GM12873 (cell line): ENCODE results near the gene TMEM72.

Experiments
- TF ChIP-seq, protein P1 (sequence below): IDR thresholded peaks from 2 replicates; pipeline ENCODE4 v1.5.1; 2012; ENCODE audit warnings: low read depth, mild to moderate bottlenecking, moderate library complexity, low read length, control low read depth; ENCODE audit not compliant: insufficient read depth; ENCODE audit errors: missing control alignments

Gene TMEM72

GRCh38 chr10:44902941-44903545 is 8.1 kb upstream of the TMEM72 start:
- TF ChIP-seq, protein P1, sequence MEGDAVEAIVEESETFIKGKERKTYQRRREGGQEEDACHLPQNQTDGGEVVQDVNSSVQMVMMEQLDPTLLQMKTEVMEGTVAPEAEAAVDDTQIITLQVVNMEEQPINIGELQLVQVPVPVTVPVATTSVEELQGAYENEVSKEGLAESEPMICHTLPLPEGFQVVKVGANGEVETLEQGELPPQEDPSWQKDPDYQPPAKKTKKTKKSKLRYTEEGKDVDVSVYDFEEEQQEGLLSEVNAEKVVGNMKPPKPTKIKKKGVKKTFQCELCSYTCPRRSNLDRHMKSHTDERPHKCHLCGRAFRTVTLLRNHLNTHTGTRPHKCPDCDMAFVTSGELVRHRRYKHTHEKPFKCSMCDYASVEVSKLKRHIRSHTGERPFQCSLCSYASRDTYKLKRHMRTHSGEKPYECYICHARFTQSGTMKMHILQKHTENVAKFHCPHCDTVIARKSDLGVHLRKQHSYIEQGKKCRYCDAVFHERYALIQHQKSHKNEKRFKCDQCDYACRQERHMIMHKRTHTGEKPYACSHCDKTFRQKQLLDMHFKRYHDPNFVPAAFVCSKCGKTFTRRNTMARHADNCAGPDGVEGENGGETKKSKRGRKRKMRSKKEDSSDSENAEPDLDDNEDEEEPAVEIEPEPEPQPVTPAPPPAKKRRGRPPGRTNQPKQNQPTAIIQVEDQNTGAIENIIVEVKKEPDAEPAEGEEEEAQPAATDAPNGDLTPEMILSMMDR, result no peak

DNA sequence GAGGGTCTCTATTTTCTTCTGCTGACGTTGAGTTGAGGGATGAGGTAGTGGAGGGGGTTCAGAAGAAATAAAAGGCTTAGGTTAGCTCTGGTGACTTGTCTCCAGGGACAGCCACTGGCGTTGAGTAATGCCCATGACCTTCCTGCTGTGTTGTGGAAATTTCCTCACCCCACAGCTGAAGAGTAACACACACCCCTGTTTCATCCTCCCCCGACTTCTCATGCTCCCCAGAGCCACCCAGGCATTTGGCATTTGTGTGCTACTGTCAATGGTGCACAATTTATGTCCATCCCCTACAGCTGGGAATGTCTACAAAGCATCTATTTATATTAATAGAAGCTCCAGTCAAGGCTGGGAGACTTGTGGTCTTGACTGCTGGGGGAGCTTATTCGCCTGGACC is 4.7 kb upstream of the TMEM72 start:
- TF ChIP-seq, protein P1, result no peak

DNA sequence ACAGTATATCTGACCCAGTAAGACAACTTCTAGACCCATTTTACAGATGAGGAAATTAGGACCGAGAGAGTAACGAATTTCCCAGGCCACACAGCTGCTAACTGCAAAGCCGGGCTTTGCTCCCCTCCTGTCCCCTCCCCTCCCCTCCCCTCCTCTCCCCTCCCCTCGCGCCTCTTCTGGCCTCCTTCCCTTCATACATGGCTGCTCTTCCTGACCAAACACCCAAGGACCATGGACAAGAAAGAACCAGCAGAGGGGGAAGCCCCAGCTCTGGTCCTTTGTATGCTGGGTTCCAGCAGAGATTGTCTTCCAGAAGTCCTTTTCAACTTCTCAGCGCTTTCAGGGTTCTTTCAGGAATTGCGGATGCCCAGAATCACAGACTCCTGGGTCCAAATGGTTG is 3.6 kb upstream of the TMEM72 start:
- TF ChIP-seq, protein P1, result no peak

DNA sequence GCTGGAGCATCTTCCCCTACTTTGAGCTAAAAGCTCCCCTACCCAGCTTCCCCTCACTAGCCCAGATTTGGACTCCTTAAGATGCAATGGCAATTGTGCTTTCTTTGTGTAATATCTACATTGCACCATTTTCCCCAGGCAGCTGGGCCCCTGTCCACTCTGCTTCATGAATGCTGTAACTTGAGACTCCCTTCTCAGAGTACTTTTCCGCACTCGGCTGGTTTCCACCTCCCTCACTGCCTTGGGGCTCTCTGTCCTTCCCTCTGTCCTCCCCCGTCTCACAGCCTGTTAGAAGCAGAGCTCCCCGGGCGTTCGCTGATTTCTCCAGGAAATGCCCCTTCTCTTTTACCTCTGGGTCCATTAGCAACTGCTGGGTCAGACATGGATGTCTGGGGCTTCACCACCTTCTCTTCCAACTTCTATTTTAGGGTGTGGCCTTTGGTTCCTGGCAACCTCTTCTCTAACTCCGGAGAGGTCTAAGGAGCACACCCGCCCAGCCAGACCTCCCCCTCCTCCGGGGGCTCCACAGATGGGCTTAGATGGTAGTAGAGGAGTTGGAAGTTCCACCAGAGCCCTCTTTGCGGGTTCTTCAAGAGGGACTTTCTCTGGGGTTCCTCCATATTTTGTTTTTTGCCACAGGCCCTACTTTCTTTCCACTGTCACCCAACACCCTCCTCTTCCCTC is 2.9 kb upstream of the TMEM72 start:
- TF ChIP-seq, protein P1, result no peak

DNA sequence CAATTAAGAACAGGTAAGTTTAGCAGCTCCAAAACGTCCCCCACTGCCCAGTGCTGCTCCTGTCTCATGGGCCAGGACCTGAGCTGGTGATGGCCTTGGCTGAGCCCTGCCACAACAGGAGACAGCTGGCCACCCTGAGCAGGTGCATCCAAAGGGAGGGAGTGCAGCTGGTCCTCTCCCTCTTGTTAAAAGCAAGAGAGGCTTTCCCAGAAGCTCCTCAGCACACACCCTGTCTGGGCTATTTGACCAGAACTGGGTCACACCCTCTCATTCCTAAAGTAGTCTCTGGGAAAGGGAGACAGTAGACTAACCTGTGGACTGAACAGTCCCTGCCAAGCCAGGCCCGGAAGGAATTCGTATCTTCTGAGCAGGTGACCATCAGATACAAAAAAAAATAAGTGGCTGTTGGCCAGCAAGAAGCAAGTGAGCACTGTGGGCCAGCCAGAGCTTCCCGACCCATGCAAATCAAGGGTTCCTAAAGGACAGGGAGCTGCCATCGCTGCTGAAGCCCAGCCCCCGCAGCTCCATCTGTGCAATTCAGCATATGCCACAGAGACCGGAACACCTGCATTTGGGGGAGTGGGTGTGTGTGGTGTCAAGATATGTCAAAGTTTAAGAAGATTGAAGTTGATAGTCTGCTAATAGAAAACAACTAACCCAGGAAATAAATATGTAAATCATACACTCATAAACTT is 2.1 kb upstream of the TMEM72 start:
- TF ChIP-seq, protein P1, result no peak

DNA sequence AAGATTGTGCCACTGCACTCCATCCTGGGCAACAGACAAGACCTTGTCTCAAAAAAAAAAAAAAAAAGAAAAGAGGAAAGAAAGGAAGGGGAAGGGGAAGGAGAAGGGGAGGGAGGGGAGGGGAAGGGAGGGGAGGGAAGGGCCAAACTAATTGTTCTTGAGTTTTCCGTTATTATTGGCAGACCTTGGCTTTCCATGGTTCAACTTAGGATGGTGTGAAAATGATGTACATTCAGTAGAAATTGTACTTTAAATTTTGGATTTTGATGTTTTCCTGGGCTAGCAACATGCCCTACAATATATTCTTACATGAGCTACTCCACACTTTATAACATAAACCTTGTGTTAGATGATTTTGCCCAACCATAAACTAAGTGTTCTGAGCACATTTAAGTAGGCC is 1.2 kb upstream of the TMEM72 start:
- TF ChIP-seq, protein P1, result no peak

- TF ChIP-seq, protein P1, result no peak
Measured at GRCh38 chr10:44910602-44911001, 535 bp upstream of the TMEM72 start.
